HCT116 (cell line): ENCODE measurements around the gene GRIN2B. TPM values are rescaled to one million over a fixed set of nuclear protein-coding genes. Genes with fewer than 3 reads are reported as not detected.

Experiments
- ATAC-seq: fragments of 200-7000 bp; cut with Tn5 transposase; 2 replicates; pipeline ENCODE4 v1.9.1; 2020; ENCODE audit warnings: mild to moderate bottlenecking, moderate library complexity
- BruUV-seq: library from RNA; stranded (reverse); fragments of 400-500 nt; replicated peaks from 2 replicates; lab custom pipeline; 2021; lab: Mats Ljungman, UMichigan
- CTCF ChIA-PET: fragments of 300-600 bp; sonication (Branson Sonifier 250); formaldehyde crosslinking; loops from one replicate; lab custom pipeline; 2021; ENCODE audit warnings: antibody characterized with exemption; lab: Charles Lee
- POLR2A ChIA-PET: fragments of 300-600, 350-600 bp; sonication (Branson Sonifier 250); formaldehyde crosslinking; loops from one replicate; lab custom pipeline; 2021; ENCODE audit warnings: antibody characterized with exemption; lab: Charles Lee
- RAD21 ChIA-PET, 2 experiments: fragments of 300-600 bp; sonication (Branson Sonifier 250); formaldehyde crosslinking; loops; one replicate each; lab custom pipeline; 2023; ENCODE audit warnings: low total read pairs in 2 of 2; ENCODE audit not compliant: uncharacterized antibody in 2 of 2, unreplicated experiment in 2 of 2, low non-redundant PET in 1 of 2; lab: Charles Lee
- DNase-seq: peaks from one replicate; pipeline ENCODE4 v3.0.0-alpha.2; 2010; ENCODE audit warnings: low read depth, low spot score
- H2AFZ ChIP-seq: fragments of 200-600 bp; shearing (Covaris generic), sonication (generic); 2 replicates; pipeline ENCODE4 v1.6.1; 2017; ENCODE audit warnings: low read depth, mixed run types, mixed read lengths, antibody characterized with exemption, low read length; ENCODE audit not compliant: poor library complexity, severe bottlenecking
- H3K27ac ChIP-seq: 2 replicates; pipeline ENCODE4 v1.5.1; 2012; ENCODE audit warnings: low read depth, low read length
- H3K27me3 ChIP-seq: fragments of 200-600 bp; sonication (generic); 2 replicates; pipeline ENCODE4 v1.6.1; 2016; ENCODE audit warnings: mixed run types, low read length, mixed read lengths; ENCODE audit not compliant: insufficient read depth
- H3K36me3 ChIP-seq, 2 experiments: fragments of 200-500 bp in 1 of 2; fragments of 200-600 bp in 1 of 2; sonication (Bioruptor generic) in 1 of 2; sonication (generic) in 1 of 2; 2 replicates each; pipeline versions ENCODE4 v1.5.1 to v1.6.1; 2014 to 2016; ENCODE audit warnings: low read length in 2 of 2, inconsistent platforms in 1 of 2, mixed read lengths in 1 of 2, mixed run types in 1 of 2; ENCODE audit not compliant: insufficient read depth in 2 of 2, control insufficient read depth in 1 of 2
- H3K4me1 ChIP-seq, 2 experiments: fragments of 200-600 bp in 1 of 2; sonication (generic) in 1 of 2; 2 replicates each; pipeline versions ENCODE4 v1.5.1 to v1.6.1; 2012 to 2017; ENCODE audit warnings: low read length in 2 of 2, inconsistent platforms in 1 of 2, mild to moderate bottlenecking in 1 of 2, mixed read lengths in 1 of 2, mixed run types in 1 of 2, moderate library complexity in 1 of 2; ENCODE audit not compliant: insufficient read depth in 2 of 2, control insufficient read depth in 1 of 2
- H3K4me2 ChIP-seq: fragments of 200-600 bp; sonication (generic); 2 replicates; pipeline ENCODE4 v1.6.1; 2017; ENCODE audit warnings: mixed run types, low read length, mixed read lengths
- H3K4me3 ChIP-seq, 2 experiments: fragments of 200-600 bp in 1 of 2; sonication (generic) in 1 of 2; replicated peaks in 1 of 2; 2 replicates each; pipeline ENCODE4 v1.5.1; 2011 to 2016; ENCODE audit warnings: low read length in 2 of 2, control low read depth in 1 of 2, low read depth in 1 of 2, mild to moderate bottlenecking in 1 of 2, mixed read lengths in 1 of 2, mixed run types in 1 of 2
- H3K79me2 ChIP-seq: fragments of 200-600 bp; sonication (generic); 2 replicates; pipeline ENCODE4 v1.6.1; 2017; ENCODE audit warnings: mild to moderate bottlenecking, mixed run types, low read length, moderate library complexity, mixed read lengths; ENCODE audit not compliant: insufficient read depth
- H3K9ac ChIP-seq: fragments of 200-600 bp; sonication (generic); 2 replicates; pipeline ENCODE4 v1.6.1; 2016; ENCODE audit warnings: low read length, mixed read lengths
- H3K9me2 ChIP-seq: fragments of 200-600 bp; sonication (generic), shearing (Covaris generic); 2 replicates; pipeline ENCODE4 v1.6.1; 2017; ENCODE audit warnings: mixed run types, mild to moderate bottlenecking, moderate library complexity; ENCODE audit not compliant: insufficient read depth
- H3K9me3 ChIP-seq, 2 experiments: fragments of 200-500 bp in 1 of 2; fragments of 200-600 bp in 1 of 2; sonication (Bioruptor generic) in 1 of 2; sonication (generic) in 1 of 2; 2 replicates each; pipeline ENCODE4 v1.6.1; 2014 to 2017; ENCODE audit warnings: low read length in 2 of 2, mixed read lengths in 2 of 2, inconsistent platforms in 1 of 2, low read depth in 1 of 2, mild to moderate bottlenecking in 1 of 2, mixed run types in 1 of 2, moderate library complexity in 1 of 2; ENCODE audit not compliant: control insufficient read depth in 1 of 2, insufficient read depth in 1 of 2
- H4K20me1 ChIP-seq: fragments of 200-600 bp; sonication (generic), shearing (Covaris generic); 2 replicates; pipeline ENCODE4 v1.6.1; 2017; ENCODE audit warnings: mixed run types, mild to moderate bottlenecking, moderate library complexity; ENCODE audit not compliant: insufficient read depth
- ELF1 ChIP-seq: IDR thresholded peaks from 2 replicates; pipeline ENCODE4 v1.6.1; 2012; ENCODE audit warnings: low read depth, borderline replicate concordance
- JUND ChIP-seq: IDR thresholded peaks from 2 replicates; pipeline ENCODE4 v1.6.1; 2012
- SP1 ChIP-seq: IDR thresholded peaks from 2 replicates; pipeline ENCODE4 v1.6.1; 2012; ENCODE audit warnings: low read depth
- TCF7L2 ChIP-seq: IDR thresholded peaks from 2 replicates; pipeline ENCODE4 v1.7.0; 2011; ENCODE audit warnings: borderline replicate concordance, inconsistent platforms; ENCODE audit not compliant: insufficient read depth, insufficient read length; ENCODE audit errors: extremely low read depth
- YY1 ChIP-seq: IDR thresholded peaks from 2 replicates; pipeline ENCODE4 v1.6.1; 2011; ENCODE audit warnings: low read length, low read depth, moderate library complexity, mild to moderate bottlenecking; ENCODE audit not compliant: insufficient replicate concordance; ENCODE audit errors: extremely low read depth
- intact Hi-C: fragments of 100-400 bp; cut with micrococcal nuclease; formaldehyde crosslinking; loops from 2 replicates; pipeline ENCODE4 v1.10.0; 2022
- total RNA-seq: library from RNA; stranded (reverse); gene quantifications from one replicate; pipeline ENCODE4 v1.2.1, GENCODE V29; 2021; ENCODE audit not compliant: unreplicated experiment
- TF ChIP-seq, protein P1 (sequence below): IDR thresholded peaks from 2 replicates; pipeline ENCODE4 v1.6.1; 2011; ENCODE audit warnings: mild to moderate bottlenecking, low read length, moderate library complexity; ENCODE audit not compliant: insufficient replicate concordance; ENCODE audit errors: extremely low read depth
- TF ChIP-seq, protein P2 (sequence below): IDR thresholded peaks from 2 replicates; pipeline ENCODE4 v1.6.1; 2012; ENCODE audit warnings: low read depth

GRIN2B gene
- total RNA-seq, 1 experiment from 2014 or later: 14.2 TPM

DNA sequence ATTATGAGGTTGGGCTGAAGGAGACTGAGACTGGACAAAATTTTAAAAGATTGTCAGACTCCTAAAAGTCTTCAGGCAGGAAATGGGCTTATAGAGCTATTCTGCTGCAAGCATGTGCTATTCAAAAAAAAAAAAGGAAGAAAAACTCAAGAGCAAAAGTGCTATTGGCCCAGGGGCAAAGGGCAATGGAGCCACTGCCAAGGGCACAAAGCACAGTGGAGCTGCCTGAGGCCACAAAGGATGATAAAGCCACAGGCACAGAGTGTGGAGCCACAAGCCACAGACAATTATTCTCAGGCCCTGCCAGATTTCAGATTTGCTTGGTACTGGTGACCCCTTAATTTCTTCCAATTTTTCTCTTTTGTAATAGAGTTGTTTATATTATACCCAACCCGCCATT is 29.6 kb upstream of the GRIN2B start:
- RAD21 ChIA-PET: no interaction called here
- Histone ChIP-seq H3K9me3 (no peaks in the 10 kb centered on the region), H3K9me2 (no peaks in the 10 kb centered on the region), H3K36me3 (no peaks in the 10 kb centered on the region), H3K4me2 (no peak overlapping the region)
- CTCF ChIA-PET: no interaction called here
- TF ChIP-seq SP1: no peak
- TF ChIP-seq JUND: no peak
- TF ChIP-seq TCF7L2: no peak
- TF ChIP-seq ELF1: no peak
- TF ChIP-seq, protein P1, sequence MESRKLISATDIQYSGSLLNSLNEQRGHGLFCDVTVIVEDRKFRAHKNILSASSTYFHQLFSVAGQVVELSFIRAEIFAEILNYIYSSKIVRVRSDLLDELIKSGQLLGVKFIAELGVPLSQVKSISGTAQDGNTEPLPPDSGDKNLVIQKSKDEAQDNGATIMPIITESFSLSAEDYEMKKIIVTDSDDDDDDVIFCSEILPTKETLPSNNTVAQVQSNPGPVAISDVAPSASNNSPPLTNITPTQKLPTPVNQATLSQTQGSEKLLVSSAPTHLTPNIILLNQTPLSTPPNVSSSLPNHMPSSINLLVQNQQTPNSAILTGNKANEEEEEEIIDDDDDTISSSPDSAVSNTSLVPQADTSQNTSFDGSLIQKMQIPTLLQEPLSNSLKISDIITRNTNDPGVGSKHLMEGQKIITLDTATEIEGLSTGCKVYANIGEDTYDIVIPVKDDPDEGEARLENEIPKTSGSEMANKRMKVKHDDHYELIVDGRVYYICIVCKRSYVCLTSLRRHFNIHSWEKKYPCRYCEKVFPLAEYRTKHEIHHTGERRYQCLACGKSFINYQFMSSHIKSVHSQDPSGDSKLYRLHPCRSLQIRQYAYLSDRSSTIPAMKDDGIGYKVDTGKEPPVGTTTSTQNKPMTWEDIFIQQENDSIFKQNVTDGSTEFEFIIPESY: no peak
- TF ChIP-seq, protein P2, sequence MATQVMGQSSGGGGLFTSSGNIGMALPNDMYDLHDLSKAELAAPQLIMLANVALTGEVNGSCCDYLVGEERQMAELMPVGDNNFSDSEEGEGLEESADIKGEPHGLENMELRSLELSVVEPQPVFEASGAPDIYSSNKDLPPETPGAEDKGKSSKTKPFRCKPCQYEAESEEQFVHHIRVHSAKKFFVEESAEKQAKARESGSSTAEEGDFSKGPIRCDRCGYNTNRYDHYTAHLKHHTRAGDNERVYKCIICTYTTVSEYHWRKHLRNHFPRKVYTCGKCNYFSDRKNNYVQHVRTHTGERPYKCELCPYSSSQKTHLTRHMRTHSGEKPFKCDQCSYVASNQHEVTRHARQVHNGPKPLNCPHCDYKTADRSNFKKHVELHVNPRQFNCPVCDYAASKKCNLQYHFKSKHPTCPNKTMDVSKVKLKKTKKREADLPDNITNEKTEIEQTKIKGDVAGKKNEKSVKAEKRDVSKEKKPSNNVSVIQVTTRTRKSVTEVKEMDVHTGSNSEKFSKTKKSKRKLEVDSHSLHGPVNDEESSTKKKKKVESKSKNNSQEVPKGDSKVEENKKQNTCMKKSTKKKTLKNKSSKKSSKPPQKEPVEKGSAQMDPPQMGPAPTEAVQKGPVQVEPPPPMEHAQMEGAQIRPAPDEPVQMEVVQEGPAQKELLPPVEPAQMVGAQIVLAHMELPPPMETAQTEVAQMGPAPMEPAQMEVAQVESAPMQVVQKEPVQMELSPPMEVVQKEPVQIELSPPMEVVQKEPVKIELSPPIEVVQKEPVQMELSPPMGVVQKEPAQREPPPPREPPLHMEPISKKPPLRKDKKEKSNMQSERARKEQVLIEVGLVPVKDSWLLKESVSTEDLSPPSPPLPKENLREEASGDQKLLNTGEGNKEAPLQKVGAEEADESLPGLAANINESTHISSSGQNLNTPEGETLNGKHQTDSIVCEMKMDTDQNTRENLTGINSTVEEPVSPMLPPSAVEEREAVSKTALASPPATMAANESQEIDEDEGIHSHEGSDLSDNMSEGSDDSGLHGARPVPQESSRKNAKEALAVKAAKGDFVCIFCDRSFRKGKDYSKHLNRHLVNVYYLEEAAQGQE: no peak
- no peak for TF ChIP-seq YY1
- TF ChIP-seq, all 23 proteins: peak for 0
- intact Hi-C loops: no loop called here
- Histone ChIP-seq H3K27me3 (no peaks in the 10 kb centered on the region), H4K20me1 (no peaks in the 10 kb centered on the region), H3K27ac (no peak overlapping the region), H2AFZ (no peak overlapping the region), H3K4me3 (no peak overlapping the region), H3K4me1 (no peaks in the 10 kb centered on the region), H3K79me2 (no peaks in the 10 kb centered on the region), H3K9ac (no peak overlapping the region)
- no TSS peak for BruUV-seq
- POLR2A ChIA-PET: interaction anchor here (0.5 kb wide), 1 partner anchor 14 kb away, joined by 3 read pairs; no protein-coding TSS in a partner anchor
- ATAC-seq: no peak
- DNase-seq: no peak
